ENCODE results near the gene FZD4.
"Not testable (repeated sequence)": the region's sequence is repeated elsewhere in the genome, so short reads cannot be mapped to it uniquely, and the experiment has no call there.

The FZD4 gene

GRCh38 chr11:86951706-86952105 lies 3.5 kb downstream of the FZD4 start:
- no peak for TF ChIP-seq CTCF (IDR thresholded peaks at IDR 0.05)
- no peak for TF ChIP-seq ZFX (IDR thresholded peaks at IDR 0.05; ENCODE audit: borderline replicate concordance)
- no peak overlapping the region for H3K27ac ChIP-seq

GRCh38 chr11:86950661-86950995 lies 4.6 kb downstream of the FZD4 start:
- H3K27ac ChIP-seq = no peak overlapping the region
- TF ChIP-seq CTCF (IDR thresholded peaks at IDR 0.05) (no peak), ZFX (IDR thresholded peaks at IDR 0.05; ENCODE audit: borderline replicate concordance) (no peak)

GRCh38 chr11:86949995-86950660 lies 5.1 kb downstream of the FZD4 start:
- no peak overlapping the region for H3K27ac ChIP-seq
- TF ChIP-seq ZFX (IDR thresholded peaks at IDR 0.05; ENCODE audit: borderline replicate concordance) = no peak
- no peak for TF ChIP-seq CTCF (IDR thresholded peaks at IDR 0.05)

GRCh38 chr11:86948733-86949132 lies 6.5 kb downstream of the FZD4 start:
- no peak overlapping the region for H3K27ac ChIP-seq
- TF ChIP-seq CTCF (IDR thresholded peaks at IDR 0.05) (no peak), ZFX (IDR thresholded peaks at IDR 0.05; ENCODE audit: borderline replicate concordance) (no peak)

GRCh38 chr11:86947541-86947940 lies 7.7 kb downstream of the FZD4 start:
- H3K27ac ChIP-seq = no peak overlapping the region
- TF ChIP-seq ZFX (IDR thresholded peaks at IDR 0.05; ENCODE audit: borderline replicate concordance) (no peak), CTCF (IDR thresholded peaks at IDR 0.05) (no peak)

- not testable (repeated sequence) for H3K27ac ChIP-seq
Measured at GRCh38 chr11:86943505-86943904, 11.7 kb downstream of the FZD4 start.

GRCh38 chr11:86941871-86942599 lies 13.2 kb downstream of the FZD4 start:
- no peak for TF ChIP-seq ZFX (IDR thresholded peaks at IDR 0.05; ENCODE audit: borderline replicate concordance)
- no peak for TF ChIP-seq CTCF (IDR thresholded peaks at IDR 0.05)
- H3K27ac ChIP-seq = peak overlapping the region; percentile 17; the same call in 1 of the 2 replicates

Data from 22Rv1 (cell line).